ENCODE data around the gene PRICKLE4. TPM values are rescaled to one million over a fixed set of nuclear protein-coding genes. Genes with fewer than 3 reads are reported as not detected.

The PRICKLE4 gene
- total RNA-seq, 2 donors from 2014 or later: 11.4 to 11.6 TPM

DNA sequence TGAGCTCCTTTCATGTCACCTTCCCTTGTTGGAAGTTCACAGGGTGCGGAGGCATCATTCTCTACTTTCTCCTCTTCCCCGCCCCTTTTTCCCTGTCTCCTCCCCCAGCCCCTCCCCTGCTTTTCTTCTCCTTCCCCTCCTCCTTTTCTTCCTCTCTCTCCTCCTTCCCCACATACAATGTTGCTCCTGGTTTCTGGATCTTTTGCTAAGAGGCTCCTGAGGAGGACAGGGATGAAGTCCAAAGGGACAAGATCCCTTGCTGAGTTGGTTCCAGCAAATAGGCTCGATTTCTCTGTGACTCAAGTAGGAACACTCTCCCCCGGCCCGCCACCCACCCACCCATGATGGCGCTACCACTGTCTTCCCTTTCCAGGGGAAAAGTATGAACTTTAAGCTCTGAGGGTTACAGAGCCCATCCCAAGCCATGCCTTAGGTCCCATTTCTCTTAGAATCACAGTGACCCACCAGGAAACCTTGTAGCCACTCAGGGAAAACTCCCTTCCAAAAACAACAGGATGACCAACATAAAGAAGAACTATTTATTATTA lies 44.3 kb upstream of the PRICKLE4 start:
- DNase-seq (ENCODE audit: low spot score): no peak
- no peak for TF ChIP-seq POLR2A (IDR thresholded peaks at IDR 0.05)
- TF ChIP-seq POLR2AphosphoS5 (IDR thresholded peaks at IDR 0.05): no peak
- no peak for TF ChIP-seq CTCF (IDR thresholded peaks at IDR 0.05)
- intact Hi-C loops (cut with DNase I): no loop called here
- H3K27ac ChIP-seq: no peak overlapping the region
- H3K36me3 ChIP-seq: no peaks in the 10 kb centered on the region
- H3K27me3 ChIP-seq (replicated peaks; ENCODE audit: insufficient read depth): no peaks in the 10 kb centered on the region
- H3K4me3 ChIP-seq: no peak overlapping the region
- 72% methylated on average over 6 of the region's 6 CpGs for WGBS
- H3K9me3 ChIP-seq: no peaks in the 10 kb centered on the region
- H3K4me1 ChIP-seq (replicated peaks): peaks cover 14% of the 10 kb centered on the region

GRCh38 chr6:41736800-41737555 lies 43.6 kb upstream of the PRICKLE4 start:
- WGBS: 84% methylated on average over 13 of the region's 13 CpGs
- Histone ChIP-seq H3K27ac (no peak overlapping the region), H3K27me3 (replicated peaks; ENCODE audit: insufficient read depth) (no peaks in the 10 kb centered on the region), H3K9me3 (no peaks in the 10 kb centered on the region), H3K4me3 (no peak overlapping the region), H3K36me3 (no peaks in the 10 kb centered on the region), H3K4me1 (replicated peaks) (peaks cover 10% of the 10 kb centered on the region)
- TF ChIP-seq POLR2A (IDR thresholded peaks at IDR 0.05) (no peak), POLR2AphosphoS5 (IDR thresholded peaks at IDR 0.05) (no peak), CTCF (IDR thresholded peaks at IDR 0.05) (no peak)
- DNase-seq (ENCODE audit: low spot score): no peak
- intact Hi-C loops (cut with DNase I): no loop called here

- Histone ChIP-seq H3K27me3 (replicated peaks; ENCODE audit: insufficient read depth) (no peaks in the 10 kb centered on the region), H3K27ac (no peak overlapping the region), H3K4me1 (replicated peaks) (peaks cover 9% of the 10 kb centered on the region), H3K9me3 (no peaks in the 10 kb centered on the region), H3K4me3 (no peak overlapping the region), H3K36me3 (no peaks in the 10 kb centered on the region)
- DNase-seq (ENCODE audit: low spot score): no peak
- WGBS: 92% methylated on average over 6 of the region's 6 CpGs
- TF ChIP-seq POLR2A (IDR thresholded peaks at IDR 0.05): no peak
- TF ChIP-seq POLR2AphosphoS5 (IDR thresholded peaks at IDR 0.05): no peak
- no peak for TF ChIP-seq CTCF (IDR thresholded peaks at IDR 0.05)
- intact Hi-C loops (cut with DNase I): no loop called here
These were observed 42.9 kb upstream of the PRICKLE4 start for GRCh38 chr6:41737591-41738130.

- DNase-seq (ENCODE audit: low spot score): no peak
- intact Hi-C loops (cut with DNase I): no loop called here
- Histone ChIP-seq H3K4me3 (no peak overlapping the region), H3K9me3 (no peaks in the 10 kb centered on the region), H3K36me3 (no peaks in the 10 kb centered on the region), H3K27me3 (replicated peaks; ENCODE audit: insufficient read depth) (no peaks in the 10 kb centered on the region), H3K27ac (no peak overlapping the region), H3K4me1 (replicated peaks) (no peaks in the 10 kb centered on the region)
- TF ChIP-seq POLR2A (IDR thresholded peaks at IDR 0.05): no peak
- no peak for TF ChIP-seq POLR2AphosphoS5 (IDR thresholded peaks at IDR 0.05)
- no peak for TF ChIP-seq CTCF (IDR thresholded peaks at IDR 0.05)
- 87% methylated on average over 4 of the region's 4 CpGs for WGBS
These were observed 41.5 kb upstream of the PRICKLE4 start for GRCh38 chr6:41739041-41739440.

Data from prostate gland (tissue), 2 donors.